ENCODE results near the gene DISC1.

DNA sequence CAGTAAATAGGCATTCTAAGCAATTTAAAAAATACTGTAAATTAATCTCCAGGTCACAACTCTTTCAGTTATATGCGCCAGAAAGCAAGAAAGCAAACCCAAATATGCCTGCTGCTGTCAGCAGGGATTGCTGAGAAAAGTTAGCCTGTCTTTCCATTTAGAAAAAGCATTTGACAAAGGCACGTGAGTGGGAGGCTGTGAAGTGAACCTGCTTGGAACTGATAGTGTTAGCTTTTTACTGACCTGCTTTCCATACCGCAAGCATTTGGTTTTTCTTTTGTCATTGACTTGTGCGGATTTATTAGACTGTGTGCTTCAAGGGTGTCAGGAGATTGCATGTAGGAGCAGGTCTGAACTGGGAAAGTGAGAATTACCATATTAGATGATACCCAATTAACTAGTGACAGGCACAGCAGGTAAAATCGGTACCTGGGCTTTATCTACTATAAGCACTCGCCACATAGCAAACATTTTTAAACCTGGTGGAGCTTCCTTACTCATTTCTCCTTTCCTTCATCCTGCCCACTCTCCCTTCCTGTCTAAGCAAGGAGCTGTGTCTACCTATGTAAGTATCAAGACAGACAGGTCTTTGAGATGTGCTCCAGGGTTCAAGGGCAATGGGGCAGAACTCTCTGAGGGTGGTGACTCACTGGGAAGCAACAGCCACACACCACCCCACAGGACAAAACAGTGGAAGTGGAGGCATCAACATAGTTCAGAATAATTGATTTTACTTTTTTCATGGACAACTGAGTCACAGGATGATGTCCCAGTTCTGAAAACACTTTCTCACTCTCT, 323.9 kb downstream of the DISC1 start:
- no peak for TF ChIP-seq EZH2 (IDR thresholded peaks at IDR 0.05; ENCODE audit: insufficient read depth, poor library complexity, severe bottlenecking)
- TF ChIP-seq EZH2phosphoT487 (IDR thresholded peaks at IDR 0.05; ENCODE audit: insufficient read depth, low read depth): no peak

Measured in GM23248 (cell line).